NCI-H1417 (cell line): ENCODE data around the gene CELSR1.
A peak's percentile ranks its signal among the peaks of the same experiment; 100 is the strongest.

Source experiments
- DNase-seq, 3 experiments: peaks; one replicate each; lab custom pipeline; 2025; lab: John Stamatoyannopoulos, UW

The CELSR1 gene

DNA sequence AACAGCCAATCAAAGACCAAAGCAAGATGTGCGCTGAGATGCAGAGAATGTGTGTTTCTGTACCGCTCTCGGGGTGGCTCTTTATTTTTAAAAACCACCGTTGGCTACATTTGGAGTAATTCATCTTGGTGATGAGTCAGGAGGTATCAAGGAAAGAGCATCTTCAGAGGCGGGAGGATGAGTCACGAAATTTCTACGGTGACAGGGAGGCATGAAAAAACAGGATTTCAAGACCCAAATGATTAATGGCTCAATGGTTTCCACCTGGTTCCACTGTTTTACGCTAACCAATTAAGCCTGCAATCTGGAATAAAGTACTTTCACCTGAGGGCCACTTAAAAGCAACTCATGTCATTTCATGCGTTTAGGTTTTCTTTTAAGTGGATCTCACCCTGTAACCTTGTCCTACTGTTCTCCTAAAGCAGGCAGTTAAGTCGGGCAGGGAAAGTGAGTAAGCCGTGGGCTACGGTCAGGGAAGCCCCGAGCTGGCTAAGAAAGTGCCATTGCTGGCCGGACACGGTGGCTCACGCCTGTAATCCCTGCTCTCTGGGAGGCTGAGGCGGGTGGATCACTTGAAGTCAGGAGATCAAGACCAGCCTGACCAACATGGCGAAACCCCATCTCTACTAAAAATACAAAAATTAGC is 74.6 kb downstream of the CELSR1 start:
- peak; percentile 23 to 86 (median 67) for DNase-seq

GRCh38 chr22:46461566-46462180 is 75.7 kb downstream of the CELSR1 start:
- no peak for DNase-seq

GRCh38 chr22:46460857-46461256 is 76.6 kb downstream of the CELSR1 start:
- peak in 1 of 3 experiments; percentile 27 for DNase-seq

GRCh38 chr22:46459347-46460065 is 77.9 kb downstream of the CELSR1 start:
- no peak for DNase-seq

DNA sequence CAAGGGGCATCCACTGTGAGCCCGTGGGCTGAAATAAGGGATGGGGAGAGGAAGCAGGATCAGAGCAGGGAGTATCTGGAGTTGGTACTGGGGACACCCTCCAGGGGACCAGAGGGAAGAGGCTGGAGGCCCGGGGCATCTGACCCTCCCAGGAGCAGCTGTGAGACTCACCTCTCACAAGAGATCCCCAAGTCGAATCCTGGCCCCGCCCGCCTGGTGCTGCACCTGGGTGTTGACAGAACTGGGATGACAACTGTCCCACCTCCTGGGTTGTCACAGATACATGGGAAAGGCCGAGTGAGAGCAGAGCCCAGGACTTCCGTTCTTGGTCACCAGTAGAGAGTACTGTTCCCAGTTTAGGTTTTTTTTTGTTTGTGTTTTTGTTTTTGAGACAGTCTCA is 78.9 kb downstream of the CELSR1 start:
- DNase-seq = no peak

GRCh38 chr22:46457502-46458488 is 79.6 kb downstream of the CELSR1 start:
- DNase-seq = no peak

- no peak for DNase-seq
These were observed 80.6 kb downstream of the CELSR1 start for GRCh38 chr22:46456818-46457163.

DNA sequence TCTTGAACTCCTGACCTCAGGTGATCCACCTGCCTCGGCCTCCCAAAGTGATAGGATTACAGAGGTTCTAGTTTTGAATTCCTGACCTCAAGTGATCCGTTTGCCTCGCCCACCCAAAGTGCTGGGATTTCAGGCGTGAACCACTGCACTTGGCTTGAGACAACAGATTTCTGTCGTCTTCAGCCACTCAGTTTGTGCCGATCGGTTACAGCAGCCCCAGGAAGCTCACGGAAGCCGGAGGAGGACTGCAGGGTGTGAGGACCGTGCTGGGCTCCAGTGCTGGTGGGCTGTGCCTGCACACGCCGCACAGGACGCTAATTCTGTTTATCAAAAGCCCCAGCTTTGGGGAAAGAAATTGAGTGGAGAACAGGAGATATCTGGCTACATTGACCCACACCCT is 82.0 kb downstream of the CELSR1 start:
- no peak for DNase-seq

GRCh38 chr22:46454504-46455269 is 82.7 kb downstream of the CELSR1 start:
- no peak for DNase-seq

- peak in 1 of 3 experiments; percentile 2 for DNase-seq
These were observed 83.5 kb downstream of the CELSR1 start for GRCh38 chr22:46453829-46454503.

DNA sequence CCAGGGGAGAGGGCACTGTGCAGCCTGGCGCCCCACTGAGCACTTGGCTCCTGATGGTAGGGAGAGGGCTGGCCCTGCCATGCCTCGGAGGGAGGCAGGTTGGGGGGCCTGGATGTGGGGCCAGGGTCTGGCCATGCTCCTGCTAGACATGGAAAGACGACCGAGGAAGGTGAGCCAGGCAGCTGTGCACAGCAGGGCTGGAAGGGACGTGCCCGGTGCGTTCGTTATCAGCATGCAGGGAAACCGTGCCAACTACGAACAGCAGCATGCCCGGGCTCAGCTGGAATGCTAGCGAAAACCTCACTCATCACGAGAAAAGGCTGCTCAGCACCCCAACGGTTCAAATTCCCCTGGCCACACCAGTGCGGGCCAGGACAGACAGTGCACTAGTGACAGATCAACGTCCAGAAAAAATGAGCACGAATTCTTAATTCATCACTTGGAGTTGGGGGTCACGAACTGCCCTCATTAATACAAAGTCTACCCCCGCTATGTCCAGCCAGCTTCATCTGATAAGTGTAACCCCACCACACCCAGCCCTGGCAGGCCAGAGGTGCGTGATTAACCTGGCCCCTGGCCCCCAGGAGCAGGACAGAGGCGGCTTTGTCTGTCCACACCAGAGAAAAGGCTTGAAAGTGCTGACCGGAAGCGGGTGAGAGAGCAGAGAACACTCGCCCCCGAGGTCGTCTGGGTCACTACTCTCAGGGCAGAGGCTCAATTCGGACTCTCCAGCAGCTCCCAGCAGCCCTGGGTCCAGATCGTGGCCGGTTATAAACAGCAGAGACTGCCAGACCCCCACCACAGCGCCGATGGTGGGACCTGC is 84.2 kb downstream of the CELSR1 start:
- DNase-seq = no peak

GRCh38 chr22:46452195-46453005 is 85.0 kb downstream of the CELSR1 start:
- no peak for DNase-seq

- peak in 1 of 3 experiments; percentile 6 for DNase-seq
These were observed 85.7 kb downstream of the CELSR1 start for GRCh38 chr22:46451741-46452140.

GRCh38 chr22:46450931-46451561 is 86.4 kb downstream of the CELSR1 start:
- peak in 2 of 3 experiments; percentile 45 to 67 for DNase-seq

DNA sequence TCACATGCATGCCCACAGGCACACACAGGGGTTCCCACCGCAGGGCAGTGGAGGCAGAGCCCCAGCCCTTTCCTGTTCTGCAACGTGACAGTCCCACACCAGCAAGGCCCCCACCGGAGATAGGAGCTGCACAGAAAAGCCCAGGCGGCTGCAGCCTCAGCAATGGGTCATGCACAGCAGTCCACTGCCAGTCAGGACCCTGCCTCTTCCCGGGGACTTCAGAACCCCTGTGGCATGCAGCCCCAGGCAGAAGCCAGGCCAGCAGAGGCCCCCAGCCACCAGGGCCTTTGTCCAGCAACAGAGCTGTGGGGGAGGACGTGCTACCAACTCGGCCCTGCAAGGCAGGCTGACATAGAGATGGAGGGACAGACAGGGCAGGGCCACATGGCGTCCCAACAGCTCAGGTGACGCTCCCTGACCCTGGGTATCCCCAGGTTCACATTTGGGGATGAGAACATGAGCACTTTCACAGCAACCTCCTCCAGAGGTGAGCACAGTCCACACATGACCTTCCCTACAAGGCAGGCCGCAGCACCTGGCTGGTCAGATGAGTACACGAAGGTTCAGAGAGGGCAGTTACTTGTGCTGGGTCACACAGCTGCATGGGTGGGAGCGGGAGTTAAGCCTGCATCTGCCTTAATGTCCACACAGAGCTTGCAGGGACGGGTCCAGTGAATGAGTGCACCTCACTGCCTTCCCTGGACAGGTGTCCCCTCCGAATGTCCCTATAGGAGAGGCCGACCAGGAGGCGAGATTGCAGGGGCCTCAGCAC is 87.3 kb downstream of the CELSR1 start:
- no peak for DNase-seq

DNA sequence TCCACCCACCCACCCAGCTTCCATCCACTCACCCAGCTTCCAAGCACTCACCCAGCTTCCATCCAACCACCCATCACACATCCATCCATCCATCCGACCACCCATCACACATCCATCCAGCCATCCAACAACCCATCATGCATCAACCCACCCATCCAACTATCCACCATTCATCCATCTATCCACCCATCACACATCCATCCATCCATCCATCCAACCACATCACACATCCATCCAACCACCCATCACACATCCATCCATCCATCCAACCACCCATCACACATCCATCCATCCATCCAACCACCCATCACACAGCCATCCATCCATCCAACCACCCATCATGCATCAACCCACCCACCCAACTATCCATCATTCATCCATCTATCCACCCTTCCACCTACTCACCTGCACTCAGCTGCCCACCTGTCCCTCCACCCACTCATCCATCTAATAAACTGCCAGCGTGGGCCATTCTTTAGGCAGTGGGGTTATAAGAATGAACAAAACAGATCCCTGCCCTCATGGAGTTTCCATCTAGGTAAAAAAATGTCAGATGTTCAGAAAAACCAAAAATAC is 88.2 kb downstream of the CELSR1 start:
- no peak for DNase-seq

- DNase-seq = no peak
These were observed 89.1 kb downstream of the CELSR1 start for GRCh38 chr22:46448333-46448732.
